OCI-LY1 (cell line): ENCODE data around the gene FAM111A.

Source experiments
- EZH2 ChIP-seq: fragments of 200-600 bp; sonication (generic), shearing (Covaris generic); IDR thresholded peaks from 2 replicates; pipeline ENCODE4 v1.8.0; 2017; ENCODE audit warnings: borderline replicate concordance, mixed run types, mild to moderate bottlenecking, antibody characterized with exemption, low read length, moderate library complexity, mixed read lengths
- TF ChIP-seq, protein P1 (sequence below): fragments of 200-600 bp; sonication (generic), shearing (Covaris generic); IDR thresholded peaks from 2 replicates; pipeline ENCODE4 v1.5.1; 2017; ENCODE audit warnings: mild to moderate bottlenecking, antibody characterized with exemption, low read length, moderate library complexity, mixed read lengths

DNA sequence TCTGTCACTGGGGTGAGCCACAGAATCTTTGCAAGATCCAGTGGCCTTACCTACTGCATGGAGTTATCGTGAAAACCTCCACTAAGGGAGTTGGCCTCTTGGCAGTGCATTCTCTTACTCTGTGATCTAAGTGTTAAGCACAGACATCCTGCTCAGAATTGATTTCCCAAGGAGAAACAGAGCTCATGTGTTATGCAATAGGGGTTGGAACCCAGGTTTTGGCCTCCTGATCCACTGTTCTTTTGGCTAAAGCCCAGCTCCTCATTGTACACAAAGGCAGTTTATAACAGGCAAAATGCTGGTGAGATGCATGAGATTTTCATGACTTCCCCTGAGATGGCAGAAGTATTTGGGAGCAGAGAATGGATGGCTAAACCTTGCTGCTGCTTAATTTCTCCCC, 41.1 kb downstream of the FAM111A start:
- TF ChIP-seq, protein P1, sequence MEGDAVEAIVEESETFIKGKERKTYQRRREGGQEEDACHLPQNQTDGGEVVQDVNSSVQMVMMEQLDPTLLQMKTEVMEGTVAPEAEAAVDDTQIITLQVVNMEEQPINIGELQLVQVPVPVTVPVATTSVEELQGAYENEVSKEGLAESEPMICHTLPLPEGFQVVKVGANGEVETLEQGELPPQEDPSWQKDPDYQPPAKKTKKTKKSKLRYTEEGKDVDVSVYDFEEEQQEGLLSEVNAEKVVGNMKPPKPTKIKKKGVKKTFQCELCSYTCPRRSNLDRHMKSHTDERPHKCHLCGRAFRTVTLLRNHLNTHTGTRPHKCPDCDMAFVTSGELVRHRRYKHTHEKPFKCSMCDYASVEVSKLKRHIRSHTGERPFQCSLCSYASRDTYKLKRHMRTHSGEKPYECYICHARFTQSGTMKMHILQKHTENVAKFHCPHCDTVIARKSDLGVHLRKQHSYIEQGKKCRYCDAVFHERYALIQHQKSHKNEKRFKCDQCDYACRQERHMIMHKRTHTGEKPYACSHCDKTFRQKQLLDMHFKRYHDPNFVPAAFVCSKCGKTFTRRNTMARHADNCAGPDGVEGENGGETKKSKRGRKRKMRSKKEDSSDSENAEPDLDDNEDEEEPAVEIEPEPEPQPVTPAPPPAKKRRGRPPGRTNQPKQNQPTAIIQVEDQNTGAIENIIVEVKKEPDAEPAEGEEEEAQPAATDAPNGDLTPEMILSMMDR = no peak
- TF ChIP-seq EZH2 = no peak
